OCI-LY1 (cell line): ENCODE results near the gene C16orf95.
"Not testable (repeated sequence)": the region's sequence is repeated elsewhere in the genome, so short reads cannot be mapped to it uniquely, and the experiment has no call there.

Experiments used
- H2AFZ ChIP-seq: fragments of 200-600 bp; sonication (generic), shearing (Covaris generic); 2 replicates; pipeline ENCODE4 v1.6.0; 2014; ENCODE audit warnings: antibody characterized with exemption, mild to moderate bottlenecking, low read length
- H3F3A ChIP-seq: fragments of 200-600 bp; sonication (generic), shearing (Covaris generic); 2 replicates; pipeline ENCODE4 v1.6.0; 2014; ENCODE audit warnings: mild to moderate bottlenecking, antibody characterized with exemption, low read length, moderate library complexity; ENCODE audit not compliant: insufficient read depth
- H3K27ac ChIP-seq: fragments of 200-600 bp; sonication (generic); 2 replicates; pipeline ENCODE4 v1.5.1; 2014; ENCODE audit warnings: low read length, mixed run types, mild to moderate bottlenecking, low read depth; ENCODE audit not compliant: poor library complexity, severe bottlenecking
- H3K27me3 ChIP-seq: fragments of 200-600 bp; sonication (generic); 2 replicates; pipeline ENCODE4 v1.6.0; 2014; ENCODE audit warnings: antibody characterized with exemption, mild to moderate bottlenecking, low read length, moderate library complexity; ENCODE audit not compliant: insufficient read depth
- H3K36me3 ChIP-seq: fragments of 200-600 bp; sonication (generic); 2 replicates; pipeline ENCODE4 v1.6.1; 2014; ENCODE audit warnings: mild to moderate bottlenecking, antibody characterized with exemption, low read length, moderate library complexity, mixed read lengths; ENCODE audit not compliant: insufficient read depth
- H3K4me1 ChIP-seq: fragments of 200-600 bp; sonication (generic); 2 replicates; pipeline ENCODE4 v1.5.1; 2014; ENCODE audit warnings: mild to moderate bottlenecking, low read length, moderate library complexity; ENCODE audit not compliant: insufficient read depth, severe bottlenecking
- H3K4me2 ChIP-seq: fragments of 200-600 bp; sonication (generic), shearing (Covaris generic); 2 replicates; pipeline ENCODE4 v1.6.1; 2014; ENCODE audit warnings: low read length
- H3K4me3 ChIP-seq: fragments of 200-600 bp; sonication (generic); 2 replicates; pipeline ENCODE4 v1.5.1; 2014; ENCODE audit warnings: low read length, low read depth, mild to moderate bottlenecking, mixed read lengths; ENCODE audit not compliant: poor library complexity, severe bottlenecking
- H3K79me2 ChIP-seq: fragments of 200-600 bp; shearing (Covaris generic); 2 replicates; pipeline ENCODE4 v1.6.1; 2016; ENCODE audit warnings: mixed run types, low read length, mixed read lengths; ENCODE audit not compliant: insufficient read depth
- H3K9ac ChIP-seq: fragments of 200-600 bp; sonication (generic), shearing (Covaris generic); 2 replicates; pipeline ENCODE4 v1.6.1; 2014; ENCODE audit warnings: mild to moderate bottlenecking, low read length, mixed read lengths
- H3K9me2 ChIP-seq: fragments of 200-600 bp; sonication (generic), shearing (Covaris generic); 2 replicates; pipeline ENCODE4 v1.6.1; 2014; ENCODE audit warnings: low read depth, mild to moderate bottlenecking, low read length, mixed read lengths
- H3K9me3 ChIP-seq: fragments of 200-600 bp; shearing (Covaris generic); 2 replicates; pipeline ENCODE4 v1.6.1; 2014; ENCODE audit warnings: low read length, mixed read lengths
- H4K20me1 ChIP-seq: fragments of 200-600 bp; sonication (generic), shearing (Covaris generic); 2 replicates; pipeline ENCODE4 v1.6.0; 2016; ENCODE audit warnings: mild to moderate bottlenecking, low read length; ENCODE audit not compliant: insufficient read depth
- CTCF ChIP-seq: fragments of 200-600 bp; sonication (generic), shearing (Covaris generic); IDR thresholded peaks from 2 replicates; pipeline ENCODE4 v1.5.1; 2017; ENCODE audit warnings: mild to moderate bottlenecking, antibody characterized with exemption, low read length, moderate library complexity, mixed read lengths
- EZH2 ChIP-seq: fragments of 200-600 bp; sonication (generic), shearing (Covaris generic); IDR thresholded peaks from 2 replicates; pipeline ENCODE4 v1.8.0; 2017; ENCODE audit warnings: borderline replicate concordance, mixed run types, mild to moderate bottlenecking, antibody characterized with exemption, low read length, moderate library complexity, mixed read lengths

C16orf95 gene

GRCh38 chr16:87342504-87342903 lies 25.3 kb upstream of the C16orf95 start:
- Histone ChIP-seq H3F3A (no peaks in the 10 kb centered on the region), H4K20me1 (no peaks in the 10 kb centered on the region), H3K9me3 (no peaks in the 10 kb centered on the region), H3K27ac (no peak overlapping the region), H3K27me3 (no peaks in the 10 kb centered on the region), H3K36me3 (peaks cover 60% of the 10 kb centered on the region), H3K4me3 (no peak overlapping the region), H3K4me1 (peaks cover 3% of the 10 kb centered on the region), H3K4me2 (no peak overlapping the region), H2AFZ (no peak overlapping the region), H3K9me2 (no peaks in the 10 kb centered on the region), H3K79me2 (no peaks in the 10 kb centered on the region), H3K9ac (no peak overlapping the region)
- TF ChIP-seq EZH2 = no peak
- TF ChIP-seq CTCF = no peak

GRCh38 chr16:87340198-87340597 lies 23.0 kb upstream of the C16orf95 start:
- no peak overlapping the region for H3K27ac ChIP-seq
- H3K27me3 ChIP-seq = no peaks in the 10 kb centered on the region
- no peaks in the 10 kb centered on the region for H3K79me2 ChIP-seq
- no peak overlapping the region for H3K9ac ChIP-seq
- no peak overlapping the region for H3K4me2 ChIP-seq
- H3K4me1 ChIP-seq = peaks cover 12% of the 10 kb centered on the region
- no peaks in the 10 kb centered on the region for H3F3A ChIP-seq
- peaks cover 50% of the 10 kb centered on the region for H3K36me3 ChIP-seq
- H2AFZ ChIP-seq = no peak overlapping the region
- no peaks in the 10 kb centered on the region for H3K9me3 ChIP-seq
- H4K20me1 ChIP-seq = no peaks in the 10 kb centered on the region
- H3K4me3 ChIP-seq = no peak overlapping the region
- no peak for TF ChIP-seq EZH2
- TF ChIP-seq CTCF = no peak
- H3K9me2 ChIP-seq = no peaks in the 10 kb centered on the region

- not testable (repeated sequence) for H4K20me1 ChIP-seq, H3K9ac ChIP-seq, H3K9me2 ChIP-seq, H3K27me3 ChIP-seq, H3K4me3 ChIP-seq, H3F3A ChIP-seq, H3K4me2 ChIP-seq, H3K27ac ChIP-seq, H3K9me3 ChIP-seq, H2AFZ ChIP-seq, H3K79me2 ChIP-seq
- peaks cover 12% of the 10 kb centered on the region for H3K4me1 ChIP-seq
- H3K36me3 ChIP-seq = peaks cover 55% of the 10 kb centered on the region
Measured at GRCh38 chr16:87339724-87340105, 22.5 kb upstream of the C16orf95 start.

- H2AFZ ChIP-seq = no peak overlapping the region
- no peak overlapping the region for H3K4me3 ChIP-seq
- H3K9me2 ChIP-seq = no peaks in the 10 kb centered on the region
- peaks cover 12% of the 10 kb centered on the region for H3K4me1 ChIP-seq
- no peak for TF ChIP-seq EZH2
- TF ChIP-seq CTCF = no peak
- H3K36me3 ChIP-seq = peaks cover 60% of the 10 kb centered on the region
- H3F3A ChIP-seq = no peaks in the 10 kb centered on the region
- H3K79me2 ChIP-seq = no peaks in the 10 kb centered on the region
- no peaks in the 10 kb centered on the region for H3K9me3 ChIP-seq
- no peaks in the 10 kb centered on the region for H3K27me3 ChIP-seq
- no peak overlapping the region for H3K27ac ChIP-seq
- H3K9ac ChIP-seq = no peak overlapping the region
- no peak overlapping the region for H3K4me2 ChIP-seq
- H4K20me1 ChIP-seq = no peaks in the 10 kb centered on the region
Measured at GRCh38 chr16:87339086-87339723, 22.0 kb upstream of the C16orf95 start.
